Temporal lobe (tissue), 1 donor: Measurements from ENCODE around the gene ZNF2. TPM values are rescaled to one million over a fixed set of nuclear protein-coding genes. Genes with fewer than 3 reads are reported as not detected.

Experiments
- total RNA-seq: library from RNA; depleted of rRNA; stranded (reverse); fragments of >200 nt; gene quantifications from one replicate; pipeline ENCODE4 v1.2.3, GENCODE V29; 2014

ZNF2 gene
- total RNA-seq, 1 donor from 2014 or later = 7.6 TPM

Other genes starting within 250 kb of the ZNF2 start
- gene MAL, start 140.1 kb upstream of the ZNF2 start, total RNA-seq = not detected
- 38.6 TPM for gene MRPS5, start 44.0 kb upstream of the ZNF2 start, total RNA-seq
- 24.1 TPM for gene ZNF514, start 6.0 kb upstream of the ZNF2 start, total RNA-seq
- 31.0 TPM for gene ZNF892, start 41.7 kb downstream of the ZNF2 start, total RNA-seq
- 0.98 TPM for gene PROM2, start 108.6 kb downstream of the ZNF2 start, total RNA-seq
- gene KCNIP3, start 131.5 kb downstream of the ZNF2 start, total RNA-seq = 3.0 TPM
- 6.9 TPM for gene FAHD2A, start 236.9 kb downstream of the ZNF2 start, total RNA-seq